Neural progenitor cell (in vitro differentiated cells): Measurements from ENCODE around the gene DYSF.
A peak's percentile ranks its signal among the peaks of the same experiment; 100 is the strongest.

ENCODE experiments used
- CTCF ChIP-seq: fragments of 200-600 bp; sonication (generic); IDR thresholded peaks from 2 replicates; pipeline ENCODE4 v1.5.1; 2017; ENCODE audit warnings: antibody characterized with exemption, mild to moderate bottlenecking
- EZH2 ChIP-seq: fragments of 200-600 bp; sonication (generic); IDR thresholded peaks from 2 replicates; pipeline ENCODE4 v1.6.1; 2017; ENCODE audit warnings: antibody characterized with exemption, mild to moderate bottlenecking, moderate library complexity

GRCh38 chr2:71510196-71510807 is 56.9 kb downstream of the DYSF start:
- TF ChIP-seq EZH2 (no peak), CTCF (peak; percentile 93)
